HepG2 (cell line): ENCODE measurements around the gene RETN. TPM values are rescaled to one million over a fixed set of nuclear protein-coding genes. Genes with fewer than 3 reads are reported as not detected.
A peak's percentile ranks its signal among the peaks of the same experiment; 100 is the strongest.

Experiments
- ATF7-NPFF ChIP-seq: sonication (generic); formaldehyde crosslinking; IDR thresholded peaks from 2 replicates; pipeline ENCODE4 v1.8.1; 2023; ENCODE audit warnings: mild to moderate bottlenecking, low read depth, missing genetic modification reagents, moderate library complexity
- ELF4 ChIP-seq: sonication (generic); formaldehyde crosslinking; IDR thresholded peaks from 2 replicates; pipeline ENCODE4 v1.5.0; 2020; ENCODE audit warnings: missing genetic modification reagents, mild to moderate bottlenecking, moderate library complexity, borderline replicate concordance
- HNRNPH1 ChIP-seq: fragments of 200-400 bp; formaldehyde crosslinking; optimal IDR thresholded peaks from 2 replicates; pipeline ENCODE3; 2017; ENCODE audit warnings: mild to moderate bottlenecking, low read depth, low read length
- JUN ChIP-seq: sonication (generic); formaldehyde crosslinking; IDR thresholded peaks from 2 replicates; pipeline ENCODE4 v1.4.0; 2020; ENCODE audit warnings: mild to moderate bottlenecking, missing genetic modification reagents
- RBM39 ChIP-seq: fragments of 200-400 bp; formaldehyde crosslinking; IDR thresholded peaks from one replicate; pipeline ENCODE4 v1.6.1; 2018; ENCODE audit warnings: antibody characterized with exemption, mild to moderate bottlenecking, low read depth, low read length; ENCODE audit not compliant: poor library complexity, severe bottlenecking
- ZFP91 ChIP-seq: sonication (generic); formaldehyde crosslinking; IDR thresholded peaks from 2 replicates; pipeline ENCODE4 v1.9.0; 2022; ENCODE audit warnings: missing genetic modification reagents, mild to moderate bottlenecking, borderline replicate concordance
- ZFYVE20 ChIP-seq: sonication (generic); formaldehyde crosslinking; IDR thresholded peaks from 2 replicates; pipeline ENCODE4 v1.8.0; 2023; ENCODE audit warnings: low read depth, mild to moderate bottlenecking, moderate library complexity, missing genetic modification reagents, borderline replicate concordance
- ZGPAT ChIP-seq: IDR thresholded peaks from 2 replicates; pipeline ENCODE4 v1.6.1; 2016; ENCODE audit warnings: mild to moderate bottlenecking
- ZMYM2 ChIP-seq: sonication (generic); formaldehyde crosslinking; IDR thresholded peaks from 2 replicates; pipeline ENCODE4 v1.8.0; 2022; ENCODE audit warnings: mild to moderate bottlenecking, missing genetic modification reagents
- ZNF296 ChIP-seq: sonication (generic); formaldehyde crosslinking; conservative IDR thresholded peaks from 2 replicates; pipeline ENCODE4 v1.5.0; 2020; ENCODE audit warnings: mild to moderate bottlenecking, missing genetic modification reagents
- ZNF335 ChIP-seq: sonication (generic); formaldehyde crosslinking; IDR thresholded peaks from 2 replicates; pipeline ENCODE4 v1.4.0; 2020; ENCODE audit warnings: missing genetic modification reagents
- ZNF362 ChIP-seq: sonication (generic); formaldehyde crosslinking; IDR thresholded peaks from 2 replicates; pipeline ENCODE4 v1.4.0; 2020; ENCODE audit warnings: missing genetic modification reagents, mild to moderate bottlenecking, borderline replicate concordance
- ZNF407 ChIP-seq: sonication (generic); formaldehyde crosslinking; IDR thresholded peaks from one replicate; pipeline ENCODE4 v1.5.1; 2020; ENCODE audit warnings: mild to moderate bottlenecking, missing genetic modification reagents; ENCODE audit errors: not compliant biosample characterization
- ZNF720 ChIP-seq: sonication (generic); formaldehyde crosslinking; IDR thresholded peaks from 2 replicates; pipeline ENCODE4 v1.4.0; 2020; ENCODE audit warnings: missing genetic modification reagents
- ZNF772 ChIP-seq: sonication (generic); formaldehyde crosslinking; IDR thresholded peaks from 2 replicates; pipeline ENCODE4 v1.5.0; 2020; ENCODE audit warnings: mild to moderate bottlenecking, missing genetic modification reagents
- polyA plus RNA-seq, 8 experiments: library from polyadenylated mRNA; depleted of rRNA in 3 of 8; stranded (reverse) in 7 of 8; unstranded in 1 of 8; fragments of >200 nt; fragmentation: Illumina TruSeq in 4 of 8; extraction: Trizol in 4 of 8; gene quantifications; 2 replicates each; pipeline versions ENCODE4 v1.2.1 to v1.2.3, GENCODE V29; 2011 to 2016; ENCODE audit warnings: low read depth in 4 of 8, missing spikeins in 1 of 8, mixed read lengths in 1 of 8; ENCODE audit not compliant: insufficient read depth in 1 of 8
- total RNA-seq, 5 experiments: library from RNA; depleted of rRNA; stranded (reverse); fragments of >200 nt; fragmentation: Illumina TruSeq; extraction: Trizol; gene quantifications; 2 replicates each; pipeline ENCODE4 v1.2.3, GENCODE V29; 2016; ENCODE audit warnings: low read depth in 1 of 5

The RETN gene
- total and polyA plus RNA-seq, 2 of the 13 experiments (the other 11 are each of a cell fraction or from before 2014, with no cell fraction given): not detected

- TF ChIP-seq ZNF407 (CRISPR knock-in tag) (peak; percentile 14), ZNF772 (CRISPR knock-in tag) (peak; percentile 56), RBM39 (peak; percentile 29), ZNF362 (CRISPR knock-in tag) (peak; percentile 45; the same call in 1 of the 2 replicates), ZNF720 (CRISPR knock-in tag) (no peak), ZFYVE20 (0 out of 2 replicates have a peak, but pooled peaks have one; percentile 39), ELF4 (CRISPR knock-in tag) (no peak), ZGPAT (peak; percentile 66; the same call in 1 of the 2 replicates), ZFP91 (peak; percentile 67; the same call in 1 of the 2 replicates), ZMYM2 (CRISPR knock-in tag) (no peak), ATF7-NPFF (CRISPR knock-in tag) (peak; percentile 81), JUN (CRISPR knock-in tag) (0 out of 2 replicates have a peak, but pooled peaks have one; percentile 30), ZNF296 (CRISPR knock-in tag) (peak; percentile 57; the same call in 1 of the 2 replicates), HNRNPH1 (no peak), ZNF335 (no peak)
Measured at GRCh38 chr19:7680606-7681339, 11.9 kb downstream of the RETN start, which contains the start of gene TRAPPC5 (continued).
